Measurements from ENCODE around the gene TLL1. TPM values are rescaled to one million over a fixed set of nuclear protein-coding genes. Genes with fewer than 3 reads are reported as not detected.

The TLL1 gene
- total RNA-seq, 1 donor from 2014 or later = 7.8 TPM

DNA sequence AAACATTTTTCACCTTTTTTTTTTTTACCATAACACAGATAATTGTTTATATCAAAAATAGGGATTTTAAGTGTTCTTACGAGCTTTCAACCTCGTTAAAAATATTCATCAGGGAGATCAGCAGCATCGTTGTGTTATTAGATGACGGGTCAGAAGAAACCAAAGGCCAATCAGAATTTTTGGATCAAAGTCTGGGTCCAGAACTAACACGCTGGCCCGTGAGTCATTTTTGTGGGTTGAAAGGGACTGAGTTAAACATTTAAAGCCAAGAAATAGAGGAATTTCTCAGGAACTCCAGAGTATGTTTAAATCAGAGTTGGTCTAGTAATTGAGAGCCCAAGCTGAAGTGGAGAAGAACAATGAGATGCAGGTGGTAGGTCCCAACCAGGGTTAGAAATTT, 170.8 kb downstream of the TLL1 start:
- Histone ChIP-seq H3K4me3 (no peak overlapping the region), H3K27ac (no peak overlapping the region), H3K4me1 (no peaks in the 10 kb centered on the region), H3K36me3 (no peaks in the 10 kb centered on the region), H3K9me3 (no peaks in the 10 kb centered on the region), H3K27me3 (no peaks in the 10 kb centered on the region)
- no peak for DNase-seq (ENCODE audit: low spot score in 2 of 2)
- intact Hi-C loops (cut with DNase I) = no loop called here
- TF ChIP-seq, protein P1, sequence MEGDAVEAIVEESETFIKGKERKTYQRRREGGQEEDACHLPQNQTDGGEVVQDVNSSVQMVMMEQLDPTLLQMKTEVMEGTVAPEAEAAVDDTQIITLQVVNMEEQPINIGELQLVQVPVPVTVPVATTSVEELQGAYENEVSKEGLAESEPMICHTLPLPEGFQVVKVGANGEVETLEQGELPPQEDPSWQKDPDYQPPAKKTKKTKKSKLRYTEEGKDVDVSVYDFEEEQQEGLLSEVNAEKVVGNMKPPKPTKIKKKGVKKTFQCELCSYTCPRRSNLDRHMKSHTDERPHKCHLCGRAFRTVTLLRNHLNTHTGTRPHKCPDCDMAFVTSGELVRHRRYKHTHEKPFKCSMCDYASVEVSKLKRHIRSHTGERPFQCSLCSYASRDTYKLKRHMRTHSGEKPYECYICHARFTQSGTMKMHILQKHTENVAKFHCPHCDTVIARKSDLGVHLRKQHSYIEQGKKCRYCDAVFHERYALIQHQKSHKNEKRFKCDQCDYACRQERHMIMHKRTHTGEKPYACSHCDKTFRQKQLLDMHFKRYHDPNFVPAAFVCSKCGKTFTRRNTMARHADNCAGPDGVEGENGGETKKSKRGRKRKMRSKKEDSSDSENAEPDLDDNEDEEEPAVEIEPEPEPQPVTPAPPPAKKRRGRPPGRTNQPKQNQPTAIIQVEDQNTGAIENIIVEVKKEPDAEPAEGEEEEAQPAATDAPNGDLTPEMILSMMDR (IDR thresholded peaks at IDR 0.05) = no peak

DNA sequence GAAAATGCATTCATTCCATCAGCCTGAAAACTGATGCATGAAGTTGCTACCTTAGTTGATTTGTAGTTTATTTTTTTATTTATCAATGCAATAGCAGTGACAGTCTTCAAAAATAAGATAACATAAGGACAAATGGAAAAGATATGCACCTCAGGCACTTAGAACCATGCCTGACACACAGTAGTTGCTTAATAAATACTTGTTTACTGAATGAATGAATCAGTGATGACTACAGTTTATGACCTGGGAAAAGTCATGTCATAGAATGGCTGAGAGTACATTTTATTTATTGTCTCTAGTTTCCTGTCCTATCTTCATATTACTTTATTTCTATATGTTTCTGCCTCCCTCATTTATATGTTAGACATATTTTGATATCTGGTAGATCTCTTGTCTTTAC, 171.8 kb downstream of the TLL1 start:
- intact Hi-C loops (cut with DNase I) = no loop called here

DNA sequence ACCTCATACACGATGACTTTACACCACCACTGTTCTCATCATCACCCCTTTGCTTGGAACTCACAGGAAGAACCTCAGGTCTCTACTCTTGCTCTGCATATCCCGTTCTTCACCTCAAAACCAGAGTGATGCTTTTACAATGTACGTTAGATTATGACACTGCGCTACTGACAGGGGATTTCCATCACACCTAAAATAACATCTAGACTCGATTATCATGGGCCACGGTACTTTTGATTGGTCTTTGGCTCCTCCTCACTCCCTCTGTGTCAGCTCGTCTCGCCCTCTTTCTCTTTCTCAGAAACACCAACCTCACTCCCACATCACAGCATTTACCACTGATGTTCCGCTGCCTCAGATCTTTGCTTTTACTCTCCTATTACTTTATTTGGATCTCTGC, 172.4 kb downstream of the TLL1 start:
- TF ChIP-seq, protein P1 (IDR thresholded peaks at IDR 0.05) = no peak
- H3K4me1 ChIP-seq = no peaks in the 10 kb centered on the region
- H3K27me3 ChIP-seq = no peaks in the 10 kb centered on the region
- no peaks in the 10 kb centered on the region for H3K36me3 ChIP-seq
- H3K4me3 ChIP-seq = no peak overlapping the region
- H3K9me3 ChIP-seq = no peaks in the 10 kb centered on the region
- no peak overlapping the region for H3K27ac ChIP-seq
- no peak for DNase-seq (ENCODE audit: low spot score in 2 of 2)
- intact Hi-C loops (cut with DNase I) = no loop called here

More for the DNA sequence above, 171.8 kb downstream of the TLL1 start:
- Histone ChIP-seq H3K27ac (no peak overlapping the region), H3K4me1 (no peaks in the 10 kb centered on the region), H3K4me3 (no peak overlapping the region), H3K27me3 (no peaks in the 10 kb centered on the region), H3K9me3 (no peaks in the 10 kb centered on the region), H3K36me3 (no peaks in the 10 kb centered on the region)
- TF ChIP-seq, protein P1 (IDR thresholded peaks at IDR 0.05) = no peak
- no peak for DNase-seq (ENCODE audit: low spot score in 2 of 2)

DNA sequence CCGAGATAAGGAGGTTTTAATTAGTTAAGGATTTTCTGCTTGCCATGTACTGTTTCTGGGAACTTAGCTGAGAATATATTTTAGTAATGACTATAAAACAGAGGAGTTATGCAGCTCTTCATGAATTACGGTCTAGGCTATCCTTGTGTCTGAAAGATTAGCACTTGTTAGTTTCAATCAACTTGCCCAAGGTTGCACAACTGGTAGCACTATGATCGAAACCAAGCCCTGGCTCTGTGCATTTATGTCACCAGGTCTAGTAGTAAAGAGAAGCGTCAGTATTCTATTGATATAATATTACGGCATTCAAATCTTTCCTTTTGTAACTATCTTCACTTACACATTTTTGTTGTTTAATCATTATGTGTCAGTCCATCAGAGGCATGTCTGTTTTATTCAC, 176.0 kb downstream of the TLL1 start:
- no peaks in the 10 kb centered on the region for H3K4me1 ChIP-seq
- TF ChIP-seq, protein P1 (IDR thresholded peaks at IDR 0.05) = no peak
- intact Hi-C loops (cut with DNase I) = no loop called here
- H3K27me3 ChIP-seq = no peaks in the 10 kb centered on the region
- H3K4me3 ChIP-seq = no peak overlapping the region
- no peak overlapping the region for H3K27ac ChIP-seq
- no peaks in the 10 kb centered on the region for H3K36me3 ChIP-seq
- no peaks in the 10 kb centered on the region for H3K9me3 ChIP-seq
- DNase-seq (ENCODE audit: low spot score in 2 of 2) = no peak

DNA sequence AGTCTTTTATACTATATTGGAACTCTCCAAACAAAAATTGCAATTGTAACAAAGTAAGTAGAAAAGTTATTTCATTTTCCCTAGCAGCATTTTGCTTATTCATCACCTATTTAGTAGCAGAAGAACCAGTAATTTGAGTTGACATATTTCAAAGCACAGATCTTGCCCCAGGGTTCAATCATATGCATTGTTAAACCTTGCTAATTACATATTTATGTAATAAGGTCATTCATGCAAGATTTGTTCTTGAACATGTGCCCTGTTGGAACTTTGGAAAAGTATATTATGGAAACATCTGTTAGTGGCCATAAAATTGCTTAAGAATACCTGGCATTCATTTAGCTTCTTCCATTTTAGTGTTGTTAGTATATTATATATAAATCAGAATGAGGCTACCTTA, 191.7 kb downstream of the TLL1 start:
- Histone ChIP-seq H3K4me3 (no peak overlapping the region), H3K36me3 (no peaks in the 10 kb centered on the region), H3K4me1 (no peaks in the 10 kb centered on the region), H3K27me3 (no peaks in the 10 kb centered on the region), H3K27ac (no peak overlapping the region), H3K9me3 (no peaks in the 10 kb centered on the region)
- DNase-seq (ENCODE audit: low spot score in 2 of 2) = no peak
- intact Hi-C loops (cut with DNase I) = no loop called here
- TF ChIP-seq, protein P1 (IDR thresholded peaks at IDR 0.05) = no peak

DNA sequence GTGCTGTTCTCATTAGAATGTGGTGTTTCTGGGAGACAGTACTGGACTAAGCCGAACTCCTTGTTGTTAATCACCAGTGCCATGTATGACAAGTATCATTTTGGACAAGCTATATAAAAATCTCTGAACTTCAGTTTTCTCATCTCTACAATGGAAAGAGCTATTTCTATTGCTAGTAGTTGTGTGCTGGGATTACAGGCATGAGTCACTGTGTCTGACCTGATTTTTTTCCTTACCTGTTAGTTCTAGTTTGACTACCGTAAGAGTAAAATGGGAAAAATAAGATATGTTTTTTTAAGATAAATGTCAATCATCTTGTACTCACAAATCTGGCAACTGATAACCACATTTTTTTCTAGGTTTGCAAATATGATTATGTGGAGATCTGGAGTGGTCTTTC, 192.3 kb downstream of the TLL1 start:
- Histone ChIP-seq H3K27ac (no peak overlapping the region), H3K9me3 (no peaks in the 10 kb centered on the region), H3K27me3 (no peaks in the 10 kb centered on the region), H3K36me3 (no peaks in the 10 kb centered on the region), H3K4me1 (no peaks in the 10 kb centered on the region), H3K4me3 (no peak overlapping the region)
- intact Hi-C loops (cut with DNase I) = no loop called here
- TF ChIP-seq, protein P1 (IDR thresholded peaks at IDR 0.05) = no peak
- no peak for DNase-seq (ENCODE audit: low spot score in 2 of 2)
